DOHH2 (cell line): Measurements from ENCODE around the gene MDGA2.

ENCODE experiments used
- EZH2phosphoT487 ChIP-seq: fragments of 200-600 bp; sonication (generic); IDR thresholded peaks from 2 replicates; pipeline ENCODE4 v1.6.1; 2017; ENCODE audit warnings: borderline replicate concordance, mild to moderate bottlenecking, antibody characterized with exemption, low read length, moderate library complexity, mixed read lengths
- TF ChIP-seq, protein P1 (sequence below): fragments of 200-600 bp; sonication (generic); IDR thresholded peaks from one replicate; pipeline ENCODE4 v1.5.1; 2014; ENCODE audit warnings: antibody characterized with exemption, mild to moderate bottlenecking, low read depth, low read length; ENCODE audit not compliant: poor library complexity, severe bottlenecking

DNA sequence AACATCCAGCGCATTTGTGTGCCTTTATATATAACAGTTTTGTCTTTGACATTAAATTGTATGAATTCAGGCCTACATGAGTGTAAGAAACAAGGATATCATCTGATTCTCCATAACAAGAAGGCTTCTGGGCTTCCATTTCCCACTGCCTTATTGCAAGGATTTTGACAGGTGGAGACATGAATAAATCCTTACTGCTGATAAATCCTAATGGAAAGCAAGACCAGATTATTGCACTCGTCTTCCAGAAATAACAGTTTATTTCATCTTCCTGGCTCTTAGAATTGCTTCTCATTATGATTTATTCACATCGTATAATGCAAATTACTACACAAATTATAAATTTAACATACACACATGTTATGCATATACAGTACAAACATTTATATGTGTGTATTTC, 348.1 kb downstream of the MDGA2 start:
- TF ChIP-seq, protein P1, sequence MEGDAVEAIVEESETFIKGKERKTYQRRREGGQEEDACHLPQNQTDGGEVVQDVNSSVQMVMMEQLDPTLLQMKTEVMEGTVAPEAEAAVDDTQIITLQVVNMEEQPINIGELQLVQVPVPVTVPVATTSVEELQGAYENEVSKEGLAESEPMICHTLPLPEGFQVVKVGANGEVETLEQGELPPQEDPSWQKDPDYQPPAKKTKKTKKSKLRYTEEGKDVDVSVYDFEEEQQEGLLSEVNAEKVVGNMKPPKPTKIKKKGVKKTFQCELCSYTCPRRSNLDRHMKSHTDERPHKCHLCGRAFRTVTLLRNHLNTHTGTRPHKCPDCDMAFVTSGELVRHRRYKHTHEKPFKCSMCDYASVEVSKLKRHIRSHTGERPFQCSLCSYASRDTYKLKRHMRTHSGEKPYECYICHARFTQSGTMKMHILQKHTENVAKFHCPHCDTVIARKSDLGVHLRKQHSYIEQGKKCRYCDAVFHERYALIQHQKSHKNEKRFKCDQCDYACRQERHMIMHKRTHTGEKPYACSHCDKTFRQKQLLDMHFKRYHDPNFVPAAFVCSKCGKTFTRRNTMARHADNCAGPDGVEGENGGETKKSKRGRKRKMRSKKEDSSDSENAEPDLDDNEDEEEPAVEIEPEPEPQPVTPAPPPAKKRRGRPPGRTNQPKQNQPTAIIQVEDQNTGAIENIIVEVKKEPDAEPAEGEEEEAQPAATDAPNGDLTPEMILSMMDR = no peak
- TF ChIP-seq EZH2phosphoT487 = no peak
